Breast epithelium (tissue), 4 donors: Measurements from ENCODE around the gene KDF1. TPM values are rescaled to one million over a fixed set of nuclear protein-coding genes. Genes with fewer than 3 reads are reported as not detected.

ENCODE experiments used
- DNase-seq, 2 donors: peaks; one replicate each; pipeline ENCODE4 v3.0.0-alpha.2; 2019; ENCODE audit warnings: low spot score in 2 of 2
- H3K27ac ChIP-seq, 2 donors: fragments of 200-600 bp; sonication (generic) in 1 of 2; one replicate each; pipeline ENCODE4 v1.5.1; 2016 to 2019; ENCODE audit warnings: mild to moderate bottlenecking in 1 of 2
- H3K27me3 ChIP-seq, 2 donors: fragments of 200-600 bp; sonication (generic) in 1 of 2; one replicate each; pipeline versions ENCODE4 v1.5.1 to v1.6.0; 2017 to 2019; ENCODE audit warnings: control low read depth in 1 of 2, mild to moderate bottlenecking in 1 of 2
- H3K36me3 ChIP-seq: fragments of 200-600 bp; one replicate; pipeline ENCODE4 v1.5.1; 2019
- H3K4me1 ChIP-seq, 2 donors: fragments of 200-600 bp; sonication (generic); one replicate each; pipeline ENCODE4 v1.5.1; 2016 to 2019; ENCODE audit warnings: control low read depth in 1 of 2
- H3K4me3 ChIP-seq, 3 donors: fragments of 200-600 bp; sonication (generic); 1 replicate in 2 of 3; 2 replicates in 1 of 3; pipeline ENCODE4 v1.5.1; 2016 to 2019; ENCODE audit warnings: mild to moderate bottlenecking in 3 of 3, moderate library complexity in 2 of 3
- H3K9me3 ChIP-seq, 2 donors: fragments of 200-600 bp; sonication (generic) in 1 of 2; one replicate each; pipeline ENCODE4 v1.5.1; 2016 to 2019; ENCODE audit warnings: control low read depth in 1 of 2
- CTCF ChIP-seq, 3 donors: fragments of 450-650 bp; IDR thresholded peaks; one replicate each; pipeline ENCODE4 v1.5.1; 2016 to 2017; ENCODE audit warnings: antibody characterized with exemption in 3 of 3, mild to moderate bottlenecking in 3 of 3, moderate library complexity in 3 of 3
- POLR2A ChIP-seq: fragments of 450-650 bp; IDR thresholded peaks from one replicate; pipeline ENCODE4 v1.6.1; 2016; ENCODE audit warnings: antibody characterized with exemption, mild to moderate bottlenecking, moderate library complexity
- POLR2AphosphoS5 ChIP-seq, 3 donors: sonication (generic); formaldehyde crosslinking; IDR thresholded peaks; one replicate each; pipeline ENCODE4 v1.6.1; 2017; ENCODE audit warnings: antibody characterized with exemption in 3 of 3
- intact Hi-C: fragments of 100-400 bp; cut with DNase I; formaldehyde crosslinking; loops from one replicate; pipeline ENCODE4 v1.15.1; 2023; ENCODE audit warnings: low total_unique reads
- total RNA-seq, 3 donors: library from RNA; depleted of rRNA; stranded (reverse); fragments of >200 nt; gene quantifications; one replicate each; pipeline ENCODE4 v1.1.0, GENCODE V29; 2016

The KDF1 gene, protein sequence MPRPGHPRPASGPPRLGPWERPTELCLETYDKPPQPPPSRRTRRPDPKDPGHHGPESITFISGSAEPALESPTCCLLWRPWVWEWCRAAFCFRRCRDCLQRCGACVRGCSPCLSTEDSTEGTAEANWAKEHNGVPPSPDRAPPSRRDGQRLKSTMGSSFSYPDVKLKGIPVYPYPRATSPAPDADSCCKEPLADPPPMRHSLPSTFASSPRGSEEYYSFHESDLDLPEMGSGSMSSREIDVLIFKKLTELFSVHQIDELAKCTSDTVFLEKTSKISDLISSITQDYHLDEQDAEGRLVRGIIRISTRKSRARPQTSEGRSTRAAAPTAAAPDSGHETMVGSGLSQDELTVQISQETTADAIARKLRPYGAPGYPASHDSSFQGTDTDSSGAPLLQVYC
- total RNA-seq: 10 to 100 TPM in 2 of 3 donors, not detected in 1; 10.8 to 22.2 TPM

DNA sequence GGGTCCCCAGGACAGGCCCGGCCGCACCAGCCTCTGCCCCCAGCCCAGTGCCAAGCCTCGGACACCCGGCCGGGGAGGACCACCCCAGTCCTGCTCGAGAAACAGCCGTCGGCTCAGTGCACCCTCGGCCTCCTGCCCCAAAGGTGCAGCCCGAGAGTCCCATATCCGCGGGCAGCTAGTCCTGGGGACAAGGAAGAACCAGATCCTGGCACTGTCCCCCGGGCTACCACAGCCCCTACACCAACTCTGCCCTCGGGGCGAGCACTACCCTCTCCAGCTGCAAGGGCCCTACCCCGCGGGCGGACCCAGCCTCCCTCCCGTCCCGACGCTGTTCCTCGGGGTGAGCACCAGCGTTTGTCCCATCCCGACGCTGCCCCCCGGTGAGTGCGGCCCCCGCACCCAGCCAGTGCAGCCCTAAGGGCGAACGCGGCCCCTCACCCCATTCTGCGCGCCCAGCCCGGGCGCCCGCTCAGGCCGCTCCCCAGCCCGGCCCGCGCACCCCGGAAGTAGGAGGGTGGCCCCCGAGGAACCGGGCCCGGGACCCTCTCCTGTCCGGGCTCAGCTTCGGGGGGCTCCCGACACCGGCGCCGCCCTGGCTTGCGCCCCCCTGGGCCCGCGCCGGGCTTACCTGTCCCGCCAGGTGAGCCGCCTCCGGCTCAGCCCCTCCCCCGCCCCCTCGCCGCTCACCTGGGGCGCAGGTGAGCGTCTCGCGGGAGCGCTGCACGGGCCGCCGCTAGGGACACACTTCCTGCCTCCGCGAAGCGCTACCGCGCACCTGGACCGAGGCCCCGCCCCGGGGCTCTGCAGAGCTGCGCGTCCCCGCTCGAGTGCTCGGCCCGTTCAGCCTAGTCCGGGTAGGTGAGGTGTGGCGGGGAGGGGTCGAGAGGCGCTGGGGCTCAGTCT is at the start of gene KDF1:
Gene KDF1, minus strand, starts transcription at position 747 of the 903 bp plus-strand sequence. CDS start 8,088 bp downstream, outside the sequence.
- peak; percentile 63 to 83 for DNase-seq
- Histone ChIP-seq H3K27me3 (peaks cover 0 to 9% of the 10 kb centered on the region in 2 donors), H3K4me3 (peak within 1 kb of the TSS; percentile 6 to 86 (median 84)), H3K9me3 (peaks cover 0 to 8% of the 10 kb centered on the region in 2 donors), H3K27ac (peak within 1 kb of the TSS; percentile 87 to 88), H3K4me1 (peaks cover 0 to 9% of the 10 kb centered on the region in 2 donors), H3K36me3 (no peaks in the 10 kb centered on the region)
- TF ChIP-seq CTCF (IDR thresholded peaks at IDR 0.05): peak; percentile 36 to 61 (median 44)
- TF ChIP-seq POLR2A: peak; percentile 40
- TF ChIP-seq POLR2AphosphoS5 (IDR thresholded peaks at IDR 0.05): peak in 2 of 3 donors; percentile 35 to 70
- intact Hi-C loops: loop anchor here (5.0 kb wide), 1 partner anchor 443 kb away; no protein-coding TSS in a partner anchor

DNA sequence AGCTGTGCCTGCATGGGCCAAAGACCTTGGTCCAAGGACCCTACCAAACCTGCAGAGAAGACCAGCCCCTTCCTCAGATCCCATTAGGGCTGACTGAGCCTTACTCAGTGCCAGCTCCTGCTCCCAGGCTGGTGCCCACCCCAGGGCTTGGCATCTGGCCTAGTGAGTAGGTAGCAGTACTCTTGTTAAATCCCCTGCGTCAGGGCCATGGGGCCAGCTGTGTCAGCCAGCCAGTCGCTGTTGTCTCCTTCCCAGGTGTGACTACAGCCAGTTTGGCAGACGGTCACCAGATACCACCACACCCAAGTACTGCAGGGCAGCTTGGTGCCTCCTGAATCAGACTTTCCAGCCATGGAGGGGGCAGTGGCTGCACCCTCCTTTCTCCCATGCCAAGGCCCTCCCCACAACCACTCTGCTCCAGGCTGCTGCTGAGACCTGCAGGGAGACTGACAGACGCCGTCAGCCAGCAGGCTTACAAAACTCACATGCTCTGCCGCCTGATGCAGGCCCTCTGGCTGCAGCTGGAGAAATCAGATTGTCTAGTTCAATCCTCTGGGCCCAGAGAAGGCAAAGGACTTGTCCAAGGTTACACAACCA is 49.4 kb upstream of the KDF1 start:
- peak overlapping the region; percentile 92 to 94 for H3K27ac ChIP-seq
- peaks cover 4 to 33% of the 10 kb centered on the region in 2 donors for H3K4me1 ChIP-seq
- H3K4me3 ChIP-seq: peak overlapping the region in 2 of 3 donors; percentile 64 to 80
- H3K27me3 ChIP-seq: no peaks in the 10 kb centered on the region
- TF ChIP-seq POLR2A: no peak
- TF ChIP-seq CTCF (IDR thresholded peaks at IDR 0.05): no peak
- TF ChIP-seq POLR2AphosphoS5 (IDR thresholded peaks at IDR 0.05): no peak
- DNase-seq: peak; percentile 72 to 81
- no peaks in the 10 kb centered on the region for H3K36me3 ChIP-seq
- intact Hi-C loops: no loop called here
- H3K9me3 ChIP-seq: no peaks in the 10 kb centered on the region

GRCh38 chr1:27007909-27008582 is 47.8 kb upstream of the KDF1 start:
- intact Hi-C loops: no loop called here
- Histone ChIP-seq H3K27me3 (no peaks in the 10 kb centered on the region), H3K4me3 (peak overlapping the region in 1 of 3 donors; percentile 44), H3K4me1 (peaks cover 9 to 42% of the 10 kb centered on the region in 2 donors), H3K36me3 (no peaks in the 10 kb centered on the region), H3K27ac (peak overlapping the region; percentile 86 to 94), H3K9me3 (no peaks in the 10 kb centered on the region)
- peak; percentile 78 to 95 for DNase-seq
- TF ChIP-seq POLR2AphosphoS5 (IDR thresholded peaks at IDR 0.05) (peak; percentile 23 to 89 (median 88)), CTCF (IDR thresholded peaks at IDR 0.05) (no peak)

DNA sequence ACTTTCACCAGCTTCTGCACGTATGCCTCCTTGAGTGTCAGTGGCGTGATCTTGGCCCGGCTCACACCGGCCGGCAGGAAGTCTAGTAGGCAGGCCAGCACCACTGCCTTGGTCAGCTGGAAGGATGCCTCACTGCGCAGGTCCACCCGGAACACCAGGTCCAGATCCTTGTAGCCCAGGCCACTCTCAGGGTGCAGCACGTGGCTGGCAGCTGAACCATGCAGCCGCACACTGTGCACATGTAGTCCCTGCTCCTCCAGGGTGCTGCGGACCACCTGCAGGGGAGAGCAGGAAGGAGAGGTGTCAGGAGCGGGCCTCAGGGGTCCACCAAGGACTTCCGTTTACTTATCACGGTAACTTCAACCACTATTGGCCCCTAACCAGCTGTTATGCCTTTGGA is 46.4 kb upstream of the KDF1 start:
- Histone ChIP-seq H3K27me3 (no peaks in the 10 kb centered on the region), H3K36me3 (no peaks in the 10 kb centered on the region), H3K4me1 (peaks cover 9 to 42% of the 10 kb centered on the region in 2 donors), H3K9me3 (no peaks in the 10 kb centered on the region), H3K4me3 (no peak overlapping the region), H3K27ac (peak overlapping the region; percentile 26 to 94)
- TF ChIP-seq POLR2A (no peak), CTCF (IDR thresholded peaks at IDR 0.05) (no peak), POLR2AphosphoS5 (IDR thresholded peaks at IDR 0.05) (no peak)
- DNase-seq: no peak
- intact Hi-C loops: no loop called here
